HUDEP-2 (cell line): Measurements from ENCODE around the gene STKLD1.
"Not testable (repeated sequence)": the region's sequence is repeated elsewhere in the genome, so short reads cannot be mapped to it uniquely, and the experiment has no call there.

Experiments
- DNase-seq, 76 experiments: peaks; one replicate each; lab custom pipeline; 2025; ENCODE audit not compliant: unreplicated experiment in 76 of 76; lab: John Stamatoyannopoulos, UW

The STKLD1 gene

DNA sequence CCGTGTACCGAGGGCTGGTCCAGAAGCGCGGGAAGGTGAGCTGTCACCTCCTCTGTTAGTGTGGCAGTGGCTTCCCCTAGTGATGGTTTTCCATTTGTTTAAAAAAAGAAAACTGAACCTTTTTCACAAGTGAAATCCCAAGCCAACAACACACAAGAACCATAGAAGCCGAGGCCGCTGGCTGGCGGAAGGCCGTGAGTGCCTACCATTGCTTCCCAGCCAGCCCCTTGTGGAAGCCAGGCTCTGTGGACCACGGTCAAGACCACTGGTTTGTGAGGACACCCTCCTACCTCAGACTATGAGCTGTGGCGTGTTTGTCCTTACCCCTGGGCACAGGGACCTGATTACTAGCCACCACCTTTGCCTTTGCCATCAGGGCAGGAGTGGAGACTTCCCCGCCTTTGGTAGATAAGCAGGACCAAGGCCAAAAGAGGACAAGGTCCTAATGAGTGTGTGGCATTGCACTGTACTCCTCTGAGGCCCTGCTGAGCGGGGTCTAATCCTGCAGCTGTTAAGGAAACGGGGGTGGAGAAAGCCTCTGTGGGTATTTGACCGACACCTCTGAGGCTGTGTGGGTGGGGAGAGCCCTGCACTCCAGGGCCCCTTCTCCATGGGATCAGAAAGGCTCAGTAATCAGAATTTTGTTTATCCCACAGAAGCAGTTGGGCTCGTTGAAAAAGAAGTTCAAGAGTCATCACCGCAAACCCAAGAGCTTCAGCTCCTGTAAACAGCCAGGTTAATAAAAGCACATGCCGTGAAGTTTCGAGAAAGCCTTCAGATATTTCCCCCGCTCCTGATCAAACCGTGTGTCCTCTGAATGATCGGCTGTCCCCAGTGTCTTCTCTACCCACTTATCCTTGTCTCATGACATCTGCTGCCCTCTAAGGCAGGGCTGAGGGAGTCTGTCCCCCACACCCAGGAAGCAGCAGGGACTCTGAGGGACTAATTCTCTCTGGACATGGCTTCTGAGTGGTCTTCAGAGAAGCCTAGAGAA lies 15.5 kb upstream of the STKLD1 start:
- peak in 6 of 76 experiments; percentile 6 to 34 (median 22) for DNase-seq

DNA sequence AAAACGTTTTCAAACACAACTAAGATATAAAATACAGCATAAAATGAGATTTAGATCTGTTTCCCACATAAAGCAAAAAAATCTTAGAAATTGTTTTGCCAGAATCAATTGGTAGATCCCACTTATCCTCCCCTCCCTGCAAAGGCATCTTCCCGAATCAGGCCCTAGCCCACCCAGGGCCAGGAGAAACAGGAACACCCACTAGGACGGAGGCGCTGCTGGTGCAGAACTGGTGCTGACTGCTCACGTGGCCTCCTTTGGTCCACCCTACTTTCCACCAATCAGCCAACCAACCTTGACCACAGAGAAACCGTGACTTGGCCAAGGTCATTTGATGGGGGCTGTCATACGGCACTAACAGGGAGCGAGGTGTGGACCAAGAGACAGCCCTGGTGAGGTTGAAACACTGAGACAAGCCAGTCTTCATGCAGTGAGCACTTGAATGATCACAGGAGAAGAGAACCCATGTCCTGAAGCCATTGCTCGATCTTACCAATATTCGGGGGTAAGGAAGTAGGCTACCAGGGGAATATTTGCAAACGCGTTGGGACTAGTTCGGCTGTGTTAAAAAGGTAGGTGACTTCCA lies 14.6 kb upstream of the STKLD1 start:
- no peak for DNase-seq

DNA sequence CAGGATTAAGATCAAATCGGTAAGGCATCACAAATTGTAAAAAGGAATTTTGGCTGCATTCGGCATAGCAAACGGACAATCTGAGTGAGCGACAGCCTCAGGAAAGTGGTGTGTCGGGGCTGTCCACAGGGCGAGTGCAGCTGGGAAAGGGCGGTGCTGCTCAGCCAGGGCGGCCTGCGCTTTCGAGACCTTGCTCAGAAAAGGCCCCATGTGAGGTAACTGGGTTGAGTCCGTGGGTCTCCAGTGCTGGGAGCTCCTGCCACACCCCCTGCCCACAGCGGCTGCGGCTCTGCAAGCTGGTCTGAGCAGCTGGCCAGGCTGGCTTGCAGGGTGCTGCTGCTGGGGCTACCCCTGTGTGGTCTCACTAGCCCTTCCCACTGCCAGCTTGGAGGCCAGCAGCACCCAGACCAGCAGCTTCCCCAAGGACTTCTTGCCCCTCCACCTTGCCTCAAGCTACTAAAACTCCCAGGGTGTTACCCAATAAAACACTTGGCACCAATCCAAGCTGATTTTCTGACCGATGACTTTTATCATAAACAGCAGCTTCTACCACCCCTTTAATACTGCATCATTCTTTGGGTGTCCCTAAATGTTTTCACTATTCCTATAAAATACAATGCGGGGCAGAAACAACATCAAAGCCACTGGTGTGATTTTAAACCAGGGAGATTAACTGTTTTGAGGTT lies 13.7 kb upstream of the STKLD1 start:
- DNase-seq: peak in 2 of 76 experiments; percentile 12 to 14

DNA sequence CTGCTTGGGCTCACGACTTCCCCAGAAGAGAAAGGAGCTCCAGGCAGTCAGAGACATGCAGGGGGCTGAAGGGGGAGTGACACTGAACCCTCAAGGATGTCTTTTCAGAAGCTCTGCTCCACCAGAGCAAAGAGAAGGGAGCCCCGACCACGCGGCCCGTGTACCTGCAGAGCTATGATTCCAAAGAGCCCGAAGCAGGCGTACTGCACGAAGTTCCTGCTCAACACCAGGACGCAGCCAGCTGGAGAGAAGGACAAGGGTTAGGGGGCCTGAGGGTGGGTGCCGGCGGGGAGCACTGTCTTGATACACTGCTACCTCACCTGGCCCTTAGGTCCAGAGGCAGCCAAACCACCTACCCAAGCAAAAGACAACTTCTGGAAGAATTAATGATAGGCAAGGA lies 9.7 kb upstream of the STKLD1 start:
- DNase-seq: no peak

DNA sequence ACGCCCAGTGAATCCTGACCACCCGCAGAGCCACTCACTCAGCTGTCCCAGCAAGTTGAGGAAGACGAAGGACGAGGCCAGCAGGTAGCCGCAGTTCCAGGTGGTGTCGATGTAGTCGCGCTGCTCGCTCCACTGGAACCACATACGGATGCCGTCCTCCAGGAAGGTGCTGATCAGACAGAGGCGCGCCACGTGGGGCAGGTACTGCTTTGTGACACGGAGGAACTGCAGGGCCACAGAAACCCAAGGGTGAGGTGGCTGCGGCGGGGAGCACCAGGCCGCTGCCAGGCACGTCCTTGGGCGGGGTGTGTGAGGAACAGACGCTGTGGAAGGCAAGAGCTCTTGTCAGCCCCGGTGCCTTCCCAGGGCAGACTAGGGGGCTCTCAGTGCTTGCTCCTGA lies 8.9 kb upstream of the STKLD1 start:
- no peak for DNase-seq

DNA sequence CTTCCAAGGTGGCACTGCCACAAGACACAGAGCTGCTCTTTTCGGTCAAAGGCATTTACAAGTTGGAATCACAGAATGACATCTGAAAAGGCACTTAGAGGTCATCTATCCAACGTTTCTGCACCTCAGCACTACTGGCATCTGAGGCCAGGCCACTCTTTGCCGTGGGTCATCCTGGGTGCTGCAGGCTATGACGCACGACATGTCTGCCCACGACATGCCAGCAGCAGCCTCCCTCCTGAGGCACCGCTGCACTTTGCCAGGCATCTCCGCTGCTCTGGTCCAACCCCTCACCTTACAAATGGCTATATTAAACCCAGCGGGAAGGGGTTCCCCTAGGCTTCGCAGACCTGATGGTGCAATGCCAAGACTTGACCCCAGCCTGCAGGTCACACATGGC lies 8.4 kb upstream of the STKLD1 start:
- no peak for DNase-seq

DNA sequence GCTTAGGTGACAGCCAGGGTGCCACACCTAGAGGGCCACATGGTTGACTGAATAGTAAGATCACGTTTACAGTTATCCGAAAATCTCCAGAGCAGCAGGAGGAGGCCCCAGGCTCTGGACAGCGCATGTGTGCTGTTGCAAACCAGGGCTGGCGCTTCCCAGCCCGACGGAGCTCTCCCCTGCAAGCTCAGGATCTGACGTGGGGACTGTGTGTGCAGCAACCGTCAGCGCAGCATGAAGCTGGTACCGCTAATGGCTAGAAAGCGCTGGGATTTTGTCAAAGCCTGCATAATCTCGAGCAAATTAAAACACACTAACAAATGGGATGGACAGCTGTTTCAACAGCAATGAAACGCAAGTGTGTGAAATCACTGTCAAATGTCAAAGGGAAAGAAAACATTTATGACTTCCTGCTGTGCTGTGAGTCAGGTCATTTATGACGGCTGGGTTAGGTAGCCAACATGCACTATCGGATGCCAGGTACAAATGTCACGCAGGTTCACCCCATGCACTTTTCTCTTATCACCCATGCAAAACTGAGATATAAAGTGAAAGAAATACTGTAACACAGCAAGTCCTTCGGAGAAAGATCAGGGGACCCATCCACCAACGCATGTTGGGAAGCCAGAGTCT lies 7.8 kb upstream of the STKLD1 start:
- DNase-seq: no peak

DNA sequence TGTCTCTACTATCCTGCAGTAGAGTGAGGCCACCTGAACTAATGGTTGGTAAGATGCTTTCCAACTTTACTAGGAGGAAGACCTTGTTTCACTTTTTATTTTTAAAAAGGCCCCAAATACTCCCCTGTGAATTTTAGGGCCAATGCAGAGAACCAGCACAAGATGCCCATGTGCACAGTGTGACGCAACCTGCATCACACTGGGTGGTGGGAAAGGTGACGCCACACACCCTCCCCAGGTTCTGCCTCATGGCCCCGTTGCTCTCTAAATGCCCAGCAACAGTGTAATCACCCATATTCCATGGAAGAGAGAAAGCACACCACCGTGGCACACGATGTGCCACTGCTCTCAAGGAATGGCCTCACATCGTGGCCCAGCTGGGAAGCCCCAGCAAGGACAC lies 6.7 kb upstream of the STKLD1 start:
- DNase-seq: no peak

DNA sequence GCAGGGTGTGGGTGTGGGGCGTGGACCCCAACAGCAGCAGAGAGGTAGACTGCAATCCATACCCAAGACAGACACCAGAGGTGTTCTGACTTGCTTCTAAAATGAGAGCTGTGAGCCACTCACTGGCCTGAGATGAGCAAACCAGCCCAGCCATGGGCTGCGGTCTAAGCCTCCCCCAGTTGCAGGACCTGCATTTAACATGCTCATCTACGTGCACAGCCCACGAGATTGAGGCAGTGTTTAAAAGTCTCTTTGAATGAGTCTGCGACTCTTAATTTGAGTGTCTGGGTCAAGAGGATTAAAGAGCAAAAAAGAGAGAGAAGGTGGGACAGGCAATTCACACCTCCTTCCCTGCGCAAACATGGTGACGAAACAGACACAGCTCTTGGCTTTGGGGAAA lies 6.2 kb upstream of the STKLD1 start:
- DNase-seq: no peak

DNA sequence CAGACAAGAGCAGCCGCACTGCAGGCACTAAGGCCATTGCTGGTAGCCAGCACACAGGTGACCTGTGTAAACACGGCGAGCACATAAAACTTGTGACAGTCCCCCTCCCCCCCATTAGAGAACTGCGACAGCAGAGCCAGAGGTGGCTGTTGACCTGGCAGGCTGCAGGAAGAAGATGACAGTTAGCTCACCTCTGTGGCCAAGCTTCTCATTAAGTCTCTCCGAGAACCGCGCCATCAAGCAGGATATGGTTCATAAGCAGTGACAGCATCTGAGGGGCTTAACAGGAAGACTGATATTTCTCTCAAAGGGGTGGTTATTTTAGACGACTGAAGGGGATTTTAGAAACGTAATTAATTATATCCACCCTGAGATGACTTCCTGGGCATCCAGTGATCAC lies 5.5 kb upstream of the STKLD1 start:
- DNase-seq: no peak

DNA sequence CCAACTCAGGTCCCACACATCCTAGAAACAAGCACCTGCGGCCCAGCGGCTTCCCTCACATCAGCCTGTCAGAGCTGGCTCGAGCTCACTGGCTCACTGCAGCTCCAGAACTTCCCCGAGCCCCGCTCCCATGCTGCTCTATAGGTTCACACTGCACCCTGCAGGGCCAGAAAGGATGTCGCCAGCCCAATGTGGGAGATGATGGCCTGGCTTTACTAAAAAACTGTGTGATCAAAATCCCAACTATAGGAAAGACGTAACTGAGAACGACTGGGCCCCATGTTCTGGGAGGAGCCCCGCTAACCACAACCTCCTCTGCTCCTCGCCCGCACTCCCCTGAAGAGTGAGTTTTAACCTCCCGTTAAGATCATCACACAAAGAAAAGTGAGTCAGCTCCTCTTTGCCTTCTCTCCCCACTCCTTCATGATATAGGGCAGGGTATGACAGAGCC lies 4.9 kb upstream of the STKLD1 start:
- peak in 36 of 76 experiments; percentile 3 to 63 (median 34) for DNase-seq

DNA sequence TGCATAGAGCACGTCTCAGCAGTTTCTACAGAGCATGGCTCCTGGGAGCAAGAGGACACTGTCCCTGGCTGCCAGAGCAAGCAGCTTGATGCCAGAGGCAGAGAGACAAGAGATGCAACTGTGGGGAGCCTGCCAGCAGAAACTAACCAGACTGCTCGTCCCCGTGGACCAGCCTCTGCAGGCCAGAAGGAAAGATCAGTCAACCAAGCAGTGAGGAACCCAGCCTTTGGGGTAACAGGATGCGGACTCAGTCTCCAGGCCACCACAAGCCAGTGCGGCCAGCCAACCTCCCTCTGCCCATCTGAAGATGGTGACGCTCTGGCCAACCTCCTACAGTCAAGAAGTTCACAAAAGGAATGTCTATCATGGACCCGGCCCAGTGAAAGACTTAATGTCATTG lies 4.0 kb upstream of the STKLD1 start:
- DNase-seq: no peak

DNA sequence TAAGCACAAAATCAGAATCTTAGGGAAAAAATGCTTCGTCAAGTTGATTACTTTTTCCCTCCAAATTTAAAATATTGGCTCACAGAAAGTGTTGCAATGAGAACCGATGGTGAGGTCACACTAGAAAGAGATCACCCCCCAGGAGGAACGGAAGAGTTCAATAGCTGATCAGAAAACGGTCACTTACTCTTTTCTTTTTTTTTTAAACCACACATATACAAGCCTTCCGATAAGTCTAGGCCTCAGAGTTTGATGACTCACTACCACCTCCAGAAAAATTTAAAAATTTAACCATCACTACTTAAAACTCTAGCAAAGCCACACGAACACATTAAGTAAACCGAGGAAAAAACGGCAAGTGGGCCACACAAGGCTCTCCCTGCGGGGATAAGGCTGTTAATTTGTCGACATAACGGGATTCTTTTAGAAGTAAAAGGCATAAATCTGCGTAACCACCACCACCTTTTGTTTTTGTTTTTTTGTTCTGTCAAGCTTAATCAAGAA lies 1.5 kb upstream of the STKLD1 start:
- DNase-seq: peak in 5 of 76 experiments; percentile 17 to 30 (median 19)

DNA sequence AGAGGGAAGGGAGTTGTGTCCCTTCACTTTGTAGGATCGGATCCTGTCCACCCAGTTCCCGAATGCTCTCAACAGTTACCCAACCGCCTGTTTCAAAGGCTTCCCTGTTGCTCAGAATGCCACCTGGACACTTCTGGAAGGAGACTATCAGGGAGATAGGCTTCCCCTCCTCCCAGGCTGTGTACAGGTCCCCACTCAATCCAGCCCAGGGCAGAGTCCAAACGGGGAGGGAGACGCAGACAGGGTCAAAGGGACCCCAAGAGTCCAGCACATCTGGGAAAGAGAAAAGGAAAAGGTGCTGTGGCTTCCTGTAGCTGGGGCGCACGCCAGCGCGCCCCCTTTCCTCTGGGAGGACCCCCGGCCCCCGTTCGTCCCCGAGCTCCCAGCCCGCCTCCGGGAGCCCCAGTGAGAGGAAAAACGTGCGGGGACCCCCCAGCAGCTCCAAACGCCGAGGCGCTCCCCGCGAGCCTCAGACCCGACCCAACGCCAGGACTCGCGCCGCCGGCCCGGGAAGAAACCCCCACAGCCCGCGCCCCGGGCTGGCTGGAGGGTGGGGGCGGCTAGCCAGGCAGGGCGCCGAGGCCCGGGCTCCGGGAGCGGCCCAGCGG lies 946 bp upstream of the STKLD1 start:
- peak in 8 of 76 experiments; percentile 14 to 49 (median 26) for DNase-seq

DNA sequence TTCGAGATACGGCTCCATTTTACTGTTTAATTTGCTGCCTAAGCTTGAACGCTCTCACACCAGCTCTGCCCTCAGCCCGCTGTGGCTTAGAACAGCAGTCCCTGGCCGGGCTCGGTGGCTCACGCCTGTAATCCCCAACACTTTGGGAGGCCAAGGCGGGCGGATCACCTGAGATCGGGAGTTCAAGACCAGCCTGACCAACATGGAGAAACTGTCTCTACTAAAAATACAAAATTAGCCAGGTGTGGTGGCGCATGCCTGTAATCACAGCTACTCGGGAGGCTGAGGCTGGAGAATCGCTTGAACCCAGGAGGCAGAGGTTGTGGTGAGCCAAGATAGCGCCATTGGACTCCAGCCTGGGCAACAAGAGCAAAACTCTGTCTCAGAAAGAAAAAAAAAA lies 1.1 kb downstream of the STKLD1 start:
- not testable (repeated sequence) for DNase-seq

DNA sequence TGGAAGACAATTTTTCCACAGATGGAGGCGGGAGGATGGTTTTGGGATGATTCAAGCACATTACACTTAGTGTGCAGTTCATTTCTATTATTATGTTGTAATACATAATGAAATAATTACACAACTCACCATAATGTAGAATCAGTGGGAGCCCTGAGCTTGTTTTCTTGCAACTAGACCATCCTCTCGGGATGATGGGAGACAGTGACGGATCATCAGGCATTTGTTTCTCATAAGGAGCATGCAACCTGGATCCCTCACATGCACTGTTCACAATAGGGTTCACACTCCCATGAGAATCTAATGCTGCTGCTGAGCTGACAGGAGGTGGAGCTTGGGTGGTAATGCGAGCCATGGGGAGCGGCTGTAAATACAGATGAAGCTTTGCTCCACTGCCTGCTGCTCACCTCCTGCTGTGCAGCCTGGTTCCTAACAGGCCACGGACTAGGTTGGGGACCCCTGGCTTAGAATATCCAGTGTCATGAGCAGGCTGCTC lies 1.6 kb downstream of the STKLD1 start:
- DNase-seq: peak in 12 of 76 experiments; percentile 7 to 34 (median 16)

DNA sequence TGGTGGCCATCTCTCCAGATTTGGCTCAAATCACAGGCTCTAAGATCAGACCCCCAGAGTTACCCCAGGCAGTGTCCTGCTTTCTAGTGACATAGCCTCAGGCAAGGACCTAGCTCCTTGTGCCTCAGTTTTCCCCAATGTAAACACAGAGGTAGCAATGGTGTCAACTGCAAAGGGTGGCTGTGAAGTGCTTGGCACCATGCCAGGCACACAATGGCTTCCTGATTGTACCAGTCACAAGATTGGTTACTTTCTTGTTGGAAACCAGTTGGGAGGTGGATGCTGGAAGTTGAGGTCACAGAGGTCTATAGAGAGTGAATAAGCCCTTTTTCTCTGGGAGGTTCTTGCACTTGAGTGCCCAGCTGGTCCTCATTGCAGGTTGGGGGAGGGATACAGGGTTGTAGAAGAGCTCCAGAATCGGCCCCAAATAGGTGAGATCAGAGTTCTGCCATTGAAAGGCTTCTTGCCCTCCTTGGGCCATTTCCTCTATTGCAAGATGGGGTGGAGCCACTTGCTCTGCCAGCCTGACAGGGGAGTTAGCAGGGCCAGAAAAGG lies 2.3 kb downstream of the STKLD1 start:
- peak in 1 of 76 experiments; percentile 15 for DNase-seq

DNA sequence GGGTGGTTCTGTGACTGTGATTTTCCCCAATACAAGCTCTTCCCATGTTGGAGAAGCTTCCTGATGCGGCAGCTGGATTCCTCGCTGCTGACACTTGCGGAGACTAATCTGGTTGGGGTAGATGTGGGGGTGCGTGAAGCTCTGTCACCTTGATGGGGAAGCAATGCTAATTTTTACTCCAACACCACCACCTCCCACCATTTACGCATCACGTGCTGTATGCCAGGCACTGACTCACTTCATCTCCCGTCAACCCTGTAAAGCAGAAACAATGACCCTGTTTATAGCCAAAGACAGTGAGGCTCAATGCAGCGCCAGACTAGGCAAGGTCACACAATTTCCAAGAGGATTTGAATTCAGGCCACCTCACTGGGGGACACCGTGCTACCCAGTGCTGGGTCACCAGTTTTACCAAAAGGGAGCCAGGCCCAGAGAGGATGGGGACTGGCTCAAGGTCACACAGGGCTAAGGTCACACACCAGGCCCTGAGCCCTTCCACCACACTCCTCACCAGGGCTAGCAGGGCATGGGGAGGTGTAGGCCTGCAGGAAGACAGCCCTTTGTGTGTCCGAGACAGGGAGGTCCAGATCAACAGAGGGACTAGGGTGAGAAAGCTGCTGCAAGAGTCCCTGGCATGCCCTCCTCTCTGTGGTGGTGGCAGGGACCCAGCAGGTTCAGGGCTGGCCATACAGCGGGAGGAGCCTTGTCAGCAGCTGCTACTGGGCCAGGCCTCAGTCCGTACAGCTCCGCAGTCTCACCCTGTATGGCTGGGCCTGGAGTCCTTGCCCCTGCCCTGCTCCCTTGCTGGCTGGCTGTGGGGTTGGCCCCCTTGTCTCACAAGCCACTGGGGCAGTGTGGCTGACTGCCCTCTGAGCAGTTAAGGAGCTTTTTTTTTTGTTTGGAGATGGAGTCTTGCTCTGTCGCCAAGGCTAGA lies 3.3 kb downstream of the STKLD1 start:
- DNase-seq: no peak

DNA sequence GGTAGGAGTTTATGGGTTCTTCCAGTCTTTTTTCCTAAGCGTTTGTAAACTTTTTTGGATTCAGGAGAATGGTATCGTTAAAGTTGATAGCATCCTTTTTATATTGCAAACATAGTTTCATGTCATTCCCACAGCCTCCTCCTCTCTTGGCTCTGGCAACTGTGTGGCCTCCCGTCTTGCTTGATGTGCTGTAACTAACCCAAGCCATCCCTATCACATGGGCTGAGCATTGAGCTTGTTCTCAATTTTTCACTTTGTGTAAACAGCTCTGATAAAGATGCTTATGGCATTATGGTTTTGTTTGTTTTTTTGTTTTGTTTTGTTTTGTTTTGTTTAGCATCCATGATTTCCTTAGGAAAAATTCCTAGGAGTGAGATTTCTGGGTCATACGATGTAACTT lies 4.6 kb downstream of the STKLD1 start:
- no peak for DNase-seq
